ENCODE data around the gene PNCK.

DNA sequence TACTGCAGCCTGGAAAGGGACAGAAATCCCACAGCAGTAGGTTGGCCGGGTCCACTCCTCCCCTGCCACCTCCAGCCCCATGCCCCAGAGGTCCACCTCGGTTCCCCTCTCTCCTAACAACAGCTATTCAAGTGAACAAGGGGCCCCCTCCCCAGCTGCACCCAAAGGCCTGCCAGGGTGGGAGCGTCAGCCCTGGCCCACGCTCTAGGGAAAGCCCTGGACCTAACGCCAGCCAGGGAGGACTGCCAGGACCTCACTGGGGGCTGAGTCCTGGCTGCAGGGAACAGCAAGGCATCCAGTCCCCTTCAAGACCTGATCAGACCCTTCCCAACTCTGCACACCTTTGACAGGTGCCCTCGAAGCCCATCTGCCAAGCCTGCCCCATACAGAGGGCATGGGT, 27.4 kb upstream of the PNCK start:
- TF ChIP-seq, protein P1, sequence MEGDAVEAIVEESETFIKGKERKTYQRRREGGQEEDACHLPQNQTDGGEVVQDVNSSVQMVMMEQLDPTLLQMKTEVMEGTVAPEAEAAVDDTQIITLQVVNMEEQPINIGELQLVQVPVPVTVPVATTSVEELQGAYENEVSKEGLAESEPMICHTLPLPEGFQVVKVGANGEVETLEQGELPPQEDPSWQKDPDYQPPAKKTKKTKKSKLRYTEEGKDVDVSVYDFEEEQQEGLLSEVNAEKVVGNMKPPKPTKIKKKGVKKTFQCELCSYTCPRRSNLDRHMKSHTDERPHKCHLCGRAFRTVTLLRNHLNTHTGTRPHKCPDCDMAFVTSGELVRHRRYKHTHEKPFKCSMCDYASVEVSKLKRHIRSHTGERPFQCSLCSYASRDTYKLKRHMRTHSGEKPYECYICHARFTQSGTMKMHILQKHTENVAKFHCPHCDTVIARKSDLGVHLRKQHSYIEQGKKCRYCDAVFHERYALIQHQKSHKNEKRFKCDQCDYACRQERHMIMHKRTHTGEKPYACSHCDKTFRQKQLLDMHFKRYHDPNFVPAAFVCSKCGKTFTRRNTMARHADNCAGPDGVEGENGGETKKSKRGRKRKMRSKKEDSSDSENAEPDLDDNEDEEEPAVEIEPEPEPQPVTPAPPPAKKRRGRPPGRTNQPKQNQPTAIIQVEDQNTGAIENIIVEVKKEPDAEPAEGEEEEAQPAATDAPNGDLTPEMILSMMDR (conservative IDR thresholded peaks at IDR 0.05 in 1 of 2, IDR thresholded peaks at IDR 0.05 in 1 of 2; ENCODE audit: extremely low read depth in 1 of 2, insufficient read depth in 1 of 2, low read depth in 1 of 2, low read length in 2 of 2): no peak
- no peak for TF ChIP-seq EZH2 (IDR thresholded peaks at IDR 0.05; ENCODE audit: borderline replicate concordance, low read length)

Measured in mammary epithelial cell (primary cell).